ENCODE results near the gene GAS5.

Gene GAS5

DNA sequence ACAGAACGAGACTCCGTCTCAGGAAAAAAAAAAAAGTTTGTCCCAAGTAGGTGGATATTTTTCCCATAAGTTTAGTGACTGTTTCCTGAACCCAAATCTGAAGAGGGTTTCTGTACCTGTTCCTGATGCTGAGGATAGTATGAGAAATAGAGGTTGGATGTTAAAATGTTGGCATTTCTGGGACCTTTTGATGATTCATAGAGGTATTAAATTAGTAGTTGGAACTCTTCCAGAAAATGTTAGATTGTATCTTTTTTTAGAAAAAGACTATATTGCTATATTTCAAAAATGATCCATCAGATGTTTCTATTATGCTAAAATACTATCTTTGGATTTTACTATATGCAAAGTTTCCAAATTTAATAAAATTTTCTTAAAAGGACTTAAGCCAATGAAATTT is 40.2 kb downstream of the GAS5 start:
- no peaks in the 10 kb centered on the region for H3K9me3 ChIP-seq (ENCODE audit: control insufficient read depth, insufficient read depth, low read length)
- no peak for DNase-seq (ENCODE audit: low read depth, low spot score)
- no peak overlapping the region for H3K27ac ChIP-seq (ENCODE audit: low read length)
- H3K36me3 ChIP-seq (ENCODE audit: control insufficient read depth, insufficient read depth, low read length), result peaks cover 2% of the 10 kb centered on the region; the same call in 1 of the 2 replicates
- no peaks in the 10 kb centered on the region for H3K4me1 ChIP-seq (ENCODE audit: control insufficient read depth, insufficient read depth, low read length)
- no CpG with 5 or more reads among the region's 2 CpGs for WGBS (ENCODE audit: insufficient coverage, insufficient read length)
- H3K4me3 ChIP-seq (ENCODE audit: low read length), result no peak overlapping the region
- H3K27me3 ChIP-seq (ENCODE audit: control insufficient read depth, insufficient read depth, low read length), result no peaks in the 10 kb centered on the region

DNA sequence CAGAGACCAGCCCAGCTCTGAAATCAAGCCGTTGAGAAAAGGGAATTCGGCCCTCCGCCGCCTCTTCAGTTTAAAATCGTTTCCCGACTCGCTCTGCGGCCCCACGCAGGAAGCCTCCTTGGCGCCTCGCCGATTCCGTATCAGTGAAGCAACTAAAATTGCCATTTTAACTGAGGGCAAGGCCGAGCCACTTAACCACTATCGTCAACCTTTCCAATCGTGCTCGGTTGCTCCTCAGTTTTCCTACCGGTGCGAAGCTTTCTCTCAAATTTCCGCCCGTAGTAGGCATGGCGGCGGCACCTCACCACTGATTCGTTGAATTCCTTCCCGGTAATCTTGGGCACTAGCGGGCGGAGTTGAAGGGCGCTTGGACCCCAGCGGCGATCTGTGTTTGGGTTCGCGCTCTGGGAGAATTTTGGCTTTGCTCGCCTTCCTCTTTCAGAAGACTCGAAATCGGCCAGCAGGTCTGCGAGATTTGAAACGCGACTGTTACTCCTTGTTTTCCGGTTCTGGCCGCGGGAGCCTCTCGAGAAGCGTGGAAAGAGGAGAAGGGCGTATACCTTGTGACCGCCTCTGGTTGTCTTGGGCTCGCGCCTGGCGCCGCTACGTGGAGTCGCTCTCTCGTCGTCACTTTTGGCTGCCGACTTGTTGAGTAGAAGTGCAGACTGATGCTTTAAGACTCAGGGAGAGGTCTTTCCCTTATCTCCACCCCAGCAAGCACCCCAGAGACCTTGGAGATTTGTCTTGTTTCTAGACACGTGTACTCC is 43.3 kb downstream of the GAS5 start, which contains the start of the genes CENPL and DARS2:
Gene CENPL, minus strand, starts transcription at position 569 of the 767 bp plus-strand sequence. CDS start 13,584 bp downstream, outside the sequence.
Gene DARS2, plus strand, starts transcription at position 359 of the 767 bp plus-strand sequence. CDS start 557 bp downstream, outside the sequence.
- no CpG with 5 or more reads among the region's 55 CpGs for WGBS (ENCODE audit: insufficient coverage, insufficient read length)

GRCh38 chr1:173823781-173824314 is 43.9 kb downstream of the GAS5 start:
- no CpG with 5 or more reads among the region's 25 CpGs for WGBS (ENCODE audit: insufficient coverage, insufficient read length)
- Histone ChIP-seq H3K36me3 (ENCODE audit: control insufficient read depth, insufficient read depth, low read length) (no peaks in the 10 kb centered on the region), H3K27ac (ENCODE audit: low read length) (no peak overlapping the region), H3K9me3 (ENCODE audit: control insufficient read depth, insufficient read depth, low read length) (no peaks in the 10 kb centered on the region), H3K4me3 (ENCODE audit: low read length) (peak overlapping the region; percentile 97), H3K4me1 (ENCODE audit: control insufficient read depth, insufficient read depth, low read length) (no peaks in the 10 kb centered on the region), H3K27me3 (ENCODE audit: control insufficient read depth, insufficient read depth, low read length) (no peaks in the 10 kb centered on the region)
- peak; percentile 22 for DNase-seq (ENCODE audit: low read depth, low spot score)

More for the DNA sequence above, 43.3 kb downstream of the GAS5 start, which contains the start of the genes CENPL and DARS2:
- DNase-seq (ENCODE audit: low read depth, low spot score), result peak; percentile 94
- Histone ChIP-seq H3K4me1 (ENCODE audit: control insufficient read depth, insufficient read depth, low read length) (no peaks in the 10 kb centered on the region), H3K27ac (ENCODE audit: low read length) (no peak within 1 kb of the TSS), H3K4me3 (ENCODE audit: low read length) (peak within 1 kb of the TSS; percentile 97), H3K27me3 (ENCODE audit: control insufficient read depth, insufficient read depth, low read length) (no peaks in the 10 kb centered on the region), H3K36me3 (ENCODE audit: control insufficient read depth, insufficient read depth, low read length) (no peaks in the 10 kb centered on the region), H3K9me3 (ENCODE audit: control insufficient read depth, insufficient read depth, low read length) (no peaks in the 10 kb centered on the region)

- Histone ChIP-seq H3K27ac (ENCODE audit: low read length) (no peak overlapping the region), H3K4me3 (ENCODE audit: low read length) (no peak overlapping the region), H3K9me3 (ENCODE audit: control insufficient read depth, insufficient read depth, low read length) (no peaks in the 10 kb centered on the region), H3K36me3 (ENCODE audit: control insufficient read depth, insufficient read depth, low read length) (no peaks in the 10 kb centered on the region), H3K4me1 (ENCODE audit: control insufficient read depth, insufficient read depth, low read length) (no peaks in the 10 kb centered on the region), H3K27me3 (ENCODE audit: control insufficient read depth, insufficient read depth, low read length) (no peaks in the 10 kb centered on the region)
- no CpG with 5 or more reads among the region's 4 CpGs for WGBS (ENCODE audit: insufficient coverage, insufficient read length)
- DNase-seq (ENCODE audit: low read depth, low spot score), result no peak
Measured at GRCh38 chr1:173821680-173822079, 46.1 kb downstream of the GAS5 start.

GRCh38 chr1:173818459-173818858 is 49.3 kb downstream of the GAS5 start:
- Histone ChIP-seq H3K9me3 (ENCODE audit: control insufficient read depth, insufficient read depth, low read length) (no peaks in the 10 kb centered on the region), H3K4me1 (ENCODE audit: control insufficient read depth, insufficient read depth, low read length) (no peaks in the 10 kb centered on the region), H3K27me3 (ENCODE audit: control insufficient read depth, insufficient read depth, low read length) (no peaks in the 10 kb centered on the region), H3K27ac (ENCODE audit: low read length) (no peak overlapping the region), H3K4me3 (ENCODE audit: low read length) (no peak overlapping the region), H3K36me3 (ENCODE audit: control insufficient read depth, insufficient read depth, low read length) (no peaks in the 10 kb centered on the region)
- no peak for DNase-seq (ENCODE audit: low read depth, low spot score)
- WGBS (ENCODE audit: insufficient coverage, insufficient read length), result no CpG with 5 or more reads among the region's 1 CpG
